ELF-1 (cell line): ENCODE data around the gene E2F1.
"Not testable (repeated sequence)": the region's sequence is repeated elsewhere in the genome, so short reads cannot be mapped to it uniquely, and the experiment has no call there.

Source experiments
- DNase-seq: peaks from one replicate; pipeline ENCODE4 v3.0.0-alpha.2; 2016; ENCODE audit warnings: low read depth, low spot score

The E2F1 gene

GRCh38 chr20:33645072-33645358, 41.2 kb downstream of the E2F1 start:
- DNase-seq: no peak

GRCh38 chr20:33644313-33645071, 41.7 kb downstream of the E2F1 start:
- DNase-seq: no peak

- no peak for DNase-seq
Measured at GRCh38 chr20:33640287-33640686, 45.9 kb downstream of the E2F1 start.

GRCh38 chr20:33636776-33637175, 49.4 kb downstream of the E2F1 start:
- DNase-seq: no peak

GRCh38 chr20:33635341-33635740, 50.8 kb downstream of the E2F1 start:
- DNase-seq: no peak

- DNase-seq: not testable (repeated sequence)
Measured at GRCh38 chr20:33631910-33632309, 54.3 kb downstream of the E2F1 start.

- no peak for DNase-seq
Measured at GRCh38 chr20:33630507-33630906, 55.7 kb downstream of the E2F1 start.

GRCh38 chr20:33629979-33630378, 56.2 kb downstream of the E2F1 start:
- DNase-seq: no peak

GRCh38 chr20:33629533-33629932, 56.7 kb downstream of the E2F1 start:
- no peak for DNase-seq

GRCh38 chr20:33627577-33628216, 58.5 kb downstream of the E2F1 start:
- no peak for DNase-seq

GRCh38 chr20:33626190-33626589, 60.0 kb downstream of the E2F1 start:
- no peak for DNase-seq
